ENCODE results near the gene ATP8A2.

The ATP8A2 gene

GRCh38 chr13:25579221-25579620 is 207.4 kb downstream of the ATP8A2 start:
- Histone ChIP-seq H3K4me1 (ENCODE audit: control insufficient read depth, insufficient read depth, low read length, poor library complexity, severe bottlenecking) (no peaks in the 10 kb centered on the region), H3K27ac (ENCODE audit: low read depth, low read length, severe bottlenecking) (no peak overlapping the region), H3K9me3 (ENCODE audit: control insufficient read depth, low read length) (no peaks in the 10 kb centered on the region), H3K36me3 (ENCODE audit: control insufficient read depth, insufficient read depth, low read length) (no peaks in the 10 kb centered on the region), H3K4me3 (ENCODE audit: extremely low read depth, insufficient read depth, low read length, poor library complexity, severe bottlenecking) (no peak overlapping the region)
- WGBS, 2 experiments (ENCODE audit: insufficient coverage in 2 of 2), result 95 to 96% methylated on average over 4 to 7 of the region's 8 CpGs

GRCh38 chr13:25581351-25581750 is 209.6 kb downstream of the ATP8A2 start:
- WGBS, 2 experiments (ENCODE audit: insufficient coverage in 2 of 2), result 57 to 100% methylated on average over 1 of the region's 2 CpGs
- no peaks in the 10 kb centered on the region for H3K9me3 ChIP-seq (ENCODE audit: control insufficient read depth, low read length)
- H3K4me1 ChIP-seq (ENCODE audit: control insufficient read depth, insufficient read depth, low read length, poor library complexity, severe bottlenecking), result no peaks in the 10 kb centered on the region
- H3K27ac ChIP-seq (ENCODE audit: low read depth, low read length, severe bottlenecking), result no peak overlapping the region
- no peaks in the 10 kb centered on the region for H3K36me3 ChIP-seq (ENCODE audit: control insufficient read depth, insufficient read depth, low read length)
- no peak overlapping the region for H3K4me3 ChIP-seq (ENCODE audit: extremely low read depth, insufficient read depth, low read length, poor library complexity, severe bottlenecking)

GRCh38 chr13:25584087-25584486 is 212.3 kb downstream of the ATP8A2 start:
- 50 to 63% methylated on average over 6 of the region's 6 CpGs for WGBS, 2 experiments (ENCODE audit: insufficient coverage in 2 of 2)
- Histone ChIP-seq H3K27ac (ENCODE audit: low read depth, low read length, severe bottlenecking) (no peak overlapping the region), H3K9me3 (ENCODE audit: control insufficient read depth, low read length) (no peaks in the 10 kb centered on the region), H3K4me1 (ENCODE audit: control insufficient read depth, insufficient read depth, low read length, poor library complexity, severe bottlenecking) (no peaks in the 10 kb centered on the region), H3K4me3 (ENCODE audit: extremely low read depth, insufficient read depth, low read length, poor library complexity, severe bottlenecking) (no peak overlapping the region), H3K36me3 (ENCODE audit: control insufficient read depth, insufficient read depth, low read length) (no peaks in the 10 kb centered on the region)

- H3K9me3 ChIP-seq (ENCODE audit: control insufficient read depth, low read length), result no peaks in the 10 kb centered on the region
- no CpG with 5 or more reads among the region's 5 CpGs for whole genome bisulfite sequencing, 2 experiments (ENCODE audit: insufficient coverage in 2 of 2)
- H3K4me1 ChIP-seq (ENCODE audit: control insufficient read depth, insufficient read depth, low read length, poor library complexity, severe bottlenecking), result no peaks in the 10 kb centered on the region
- H3K4me3 ChIP-seq (ENCODE audit: extremely low read depth, insufficient read depth, low read length, poor library complexity, severe bottlenecking), result no peak overlapping the region
- no peaks in the 10 kb centered on the region for H3K36me3 ChIP-seq (ENCODE audit: control insufficient read depth, insufficient read depth, low read length)
- H3K27ac ChIP-seq (ENCODE audit: low read depth, low read length, severe bottlenecking), result no peak overlapping the region
These were observed 213.2 kb downstream of the ATP8A2 start for GRCh38 chr13:25585000-25585399.

GRCh38 chr13:25587326-25587980 is 215.7 kb downstream of the ATP8A2 start:
- no peaks in the 10 kb centered on the region for H3K4me1 ChIP-seq (ENCODE audit: control insufficient read depth, insufficient read depth, low read length, poor library complexity, severe bottlenecking)
- WGBS, 2 experiments (ENCODE audit: insufficient coverage in 2 of 2), result 67% methylated on average over 1 of the region's 1 CpG; no CpG with 5 or more reads in 1 of the 2 experiments
- H3K36me3 ChIP-seq (ENCODE audit: control insufficient read depth, insufficient read depth, low read length), result no peaks in the 10 kb centered on the region
- no peaks in the 10 kb centered on the region for H3K9me3 ChIP-seq (ENCODE audit: control insufficient read depth, low read length)
- H3K4me3 ChIP-seq (ENCODE audit: extremely low read depth, insufficient read depth, low read length, poor library complexity, severe bottlenecking), result no peak overlapping the region
- no peak overlapping the region for H3K27ac ChIP-seq (ENCODE audit: low read depth, low read length, severe bottlenecking)

GRCh38 chr13:25588336-25589060 is 216.7 kb downstream of the ATP8A2 start:
- Histone ChIP-seq H3K4me1 (ENCODE audit: control insufficient read depth, insufficient read depth, low read length, poor library complexity, severe bottlenecking) (no peaks in the 10 kb centered on the region), H3K36me3 (ENCODE audit: control insufficient read depth, insufficient read depth, low read length) (no peaks in the 10 kb centered on the region), H3K27ac (ENCODE audit: low read depth, low read length, severe bottlenecking) (no peak overlapping the region), H3K9me3 (ENCODE audit: control insufficient read depth, low read length) (no peaks in the 10 kb centered on the region), H3K4me3 (ENCODE audit: extremely low read depth, insufficient read depth, low read length, poor library complexity, severe bottlenecking) (no peak overlapping the region)
- WGBS, 2 experiments (ENCODE audit: insufficient coverage in 2 of 2), result 83 to 90% methylated on average over 7 to 11 of the region's 12 CpGs

- no CpG with 5 or more reads among the region's 2 CpGs for WGBS, 2 experiments (ENCODE audit: insufficient coverage in 2 of 2)
- H3K9me3 ChIP-seq (ENCODE audit: control insufficient read depth, low read length), result no peaks in the 10 kb centered on the region
- H3K4me3 ChIP-seq (ENCODE audit: extremely low read depth, insufficient read depth, low read length, poor library complexity, severe bottlenecking), result no peak overlapping the region
- no peak overlapping the region for H3K27ac ChIP-seq (ENCODE audit: low read depth, low read length, severe bottlenecking)
- H3K4me1 ChIP-seq (ENCODE audit: control insufficient read depth, insufficient read depth, low read length, poor library complexity, severe bottlenecking), result no peaks in the 10 kb centered on the region
- H3K36me3 ChIP-seq (ENCODE audit: control insufficient read depth, insufficient read depth, low read length), result no peaks in the 10 kb centered on the region
These were observed 226.6 kb downstream of the ATP8A2 start for GRCh38 chr13:25598421-25598820.

- 63 to 71% methylated on average over 1 of the region's 2 CpGs for WGBS, 2 experiments (ENCODE audit: insufficient coverage in 2 of 2)
- no peak overlapping the region for H3K27ac ChIP-seq (ENCODE audit: low read depth, low read length, severe bottlenecking)
These were observed 230.4 kb downstream of the ATP8A2 start for GRCh38 chr13:25602176-25602575.

GRCh38 chr13:25604106-25604505 is 232.3 kb downstream of the ATP8A2 start:
- no peak overlapping the region for H3K4me3 ChIP-seq (ENCODE audit: extremely low read depth, insufficient read depth, low read length, poor library complexity, severe bottlenecking)
- no peak overlapping the region for H3K27ac ChIP-seq (ENCODE audit: low read depth, low read length, severe bottlenecking)
- 83 to 95% methylated on average over 1 of the region's 1 CpG for WGBS, 2 experiments (ENCODE audit: insufficient coverage in 2 of 2)
- no peaks in the 10 kb centered on the region for H3K9me3 ChIP-seq (ENCODE audit: control insufficient read depth, low read length)
- H3K4me1 ChIP-seq (ENCODE audit: control insufficient read depth, insufficient read depth, low read length, poor library complexity, severe bottlenecking), result no peaks in the 10 kb centered on the region
- no peaks in the 10 kb centered on the region for H3K36me3 ChIP-seq (ENCODE audit: control insufficient read depth, insufficient read depth, low read length)

More at GRCh38 chr13:25602176-25602575, 230.4 kb downstream of the ATP8A2 start:
- Histone ChIP-seq H3K9me3 (ENCODE audit: control insufficient read depth, low read length) (no peaks in the 10 kb centered on the region), H3K4me1 (ENCODE audit: control insufficient read depth, insufficient read depth, low read length, poor library complexity, severe bottlenecking) (no peaks in the 10 kb centered on the region), H3K4me3 (ENCODE audit: extremely low read depth, insufficient read depth, low read length, poor library complexity, severe bottlenecking) (no peak overlapping the region), H3K36me3 (ENCODE audit: control insufficient read depth, insufficient read depth, low read length) (no peaks in the 10 kb centered on the region)

- no peaks in the 10 kb centered on the region for H3K36me3 ChIP-seq (ENCODE audit: control insufficient read depth, insufficient read depth, low read length)
- WGBS, 2 experiments (ENCODE audit: insufficient coverage in 2 of 2), result 88 to 89% methylated on average over 3 to 4 of the region's 7 CpGs
- no peaks in the 10 kb centered on the region for H3K9me3 ChIP-seq (ENCODE audit: control insufficient read depth, low read length)
- no peaks in the 10 kb centered on the region for H3K4me1 ChIP-seq (ENCODE audit: control insufficient read depth, insufficient read depth, low read length, poor library complexity, severe bottlenecking)
- H3K4me3 ChIP-seq (ENCODE audit: extremely low read depth, insufficient read depth, low read length, poor library complexity, severe bottlenecking), result no peak overlapping the region
- H3K27ac ChIP-seq (ENCODE audit: low read depth, low read length, severe bottlenecking), result no peak overlapping the region
These were observed 235.3 kb downstream of the ATP8A2 start for GRCh38 chr13:25607096-25607495.

- no peaks in the 10 kb centered on the region for H3K9me3 ChIP-seq (ENCODE audit: control insufficient read depth, low read length)
- H3K4me3 ChIP-seq (ENCODE audit: extremely low read depth, insufficient read depth, low read length, poor library complexity, severe bottlenecking), result no peak overlapping the region
- no peak overlapping the region for H3K27ac ChIP-seq (ENCODE audit: low read depth, low read length, severe bottlenecking)
- WGBS, 2 experiments (ENCODE audit: insufficient coverage in 2 of 2), result 100% methylated on average over 1 of the region's 2 CpGs; no CpG with 5 or more reads in 1 of the 2 experiments
- no peaks in the 10 kb centered on the region for H3K4me1 ChIP-seq (ENCODE audit: control insufficient read depth, insufficient read depth, low read length, poor library complexity, severe bottlenecking)
- H3K36me3 ChIP-seq (ENCODE audit: control insufficient read depth, insufficient read depth, low read length), result no peaks in the 10 kb centered on the region
These were observed 236.4 kb downstream of the ATP8A2 start for GRCh38 chr13:25608181-25608580.

Data from mesodermal cell (in vitro differentiated cells).